SK-N-SH (cell line): ENCODE results near the gene GBX1. TPM values are rescaled to one million over a fixed set of nuclear protein-coding genes. Genes with fewer than 3 reads are reported as not detected.

ENCODE experiments used
- CTCF ChIA-PET: fragments of 300-600, 350-600 bp; formaldehyde crosslinking; extraction: SDS; loops from one replicate; lab custom pipeline; 2021; lab: Yijun Ruan, JAX
- POLR2A ChIA-PET: fragments of 350-600 bp; sonication (Branson Sonifier 250); formaldehyde crosslinking; extraction: SDS; loops from one replicate; lab custom pipeline; 2020; ENCODE audit warnings: antibody characterized with exemption, inconsistent platforms; lab: Yijun Ruan, JAX
- DNase-seq: peaks from one replicate; pipeline ENCODE4 v3.0.0; 2012
- H2AFZ ChIP-seq: fragments of 200-600 bp; sonication (generic); 2 replicates; pipeline ENCODE4 v1.8.1; 2016; ENCODE audit warnings: antibody characterized with exemption, mild to moderate bottlenecking, low read depth
- H3F3A ChIP-seq: fragments of 200-600 bp; sonication (generic); replicated peaks from 2 replicates; pipeline ENCODE3; 2016; ENCODE audit warnings: antibody characterized with exemption, mild to moderate bottlenecking; ENCODE audit not compliant: insufficient read depth
- H3K27ac ChIP-seq, 2 experiments: fragments of 200-500 bp in 1 of 2; fragments of 200-600 bp in 1 of 2; sonication (Bioruptor generic) in 1 of 2; sonication (generic), shearing (Covaris generic) in 1 of 2; 2 replicates each; pipeline versions ENCODE4 v1.5.1 to v1.6.1; 2014 to 2016; ENCODE audit warnings: low read depth in 2 of 2, inconsistent platforms in 1 of 2, low read length in 1 of 2, mild to moderate bottlenecking in 1 of 2, mixed read lengths in 1 of 2
- H3K27me3 ChIP-seq: fragments of 200-600 bp; sonication (generic), shearing (Covaris generic); 2 replicates; pipeline ENCODE4 v1.6.1; 2016; ENCODE audit warnings: mixed run types; ENCODE audit not compliant: insufficient read depth
- H3K36me3 ChIP-seq, 2 experiments: fragments of 200-500 bp in 1 of 2; fragments of 200-600 bp in 1 of 2; sonication (Bioruptor generic) in 1 of 2; sonication (generic) in 1 of 2; replicated peaks in 1 of 2; 2 replicates each; pipeline versions ENCODE3 to v1.5.1; 2014 to 2016; ENCODE audit warnings: low read length in 1 of 2, mild to moderate bottlenecking in 1 of 2; ENCODE audit not compliant: insufficient read depth in 2 of 2, control insufficient read depth in 1 of 2
- H3K4me1 ChIP-seq, 2 experiments: fragments of 200-500 bp in 1 of 2; fragments of 200-600 bp in 1 of 2; sonication (Bioruptor generic) in 1 of 2; sonication (generic), shearing (Covaris generic) in 1 of 2; 2 replicates each; pipeline versions ENCODE4 v1.5.1 to v1.6.1; 2014 to 2016; ENCODE audit warnings: low read depth in 1 of 2, low read length in 1 of 2, mixed run types in 1 of 2; ENCODE audit not compliant: insufficient read depth in 2 of 2, control insufficient read depth in 1 of 2
- H3K4me2 ChIP-seq: fragments of 200-600 bp; sonication (generic), shearing (Covaris generic); 2 replicates; pipeline ENCODE4 v1.6.1; 2017; ENCODE audit warnings: mixed run types
- H3K4me3 ChIP-seq, 2 experiments: fragments of 200-500 bp in 1 of 2; fragments of 200-600 bp in 1 of 2; sonication (Bioruptor generic) in 1 of 2; sonication (generic), shearing (Covaris generic) in 1 of 2; 2 replicates each; pipeline versions ENCODE4 v1.5.1 to v1.8.1; 2014 to 2016; ENCODE audit warnings: low read depth in 2 of 2, inconsistent platforms in 1 of 2, low read length in 1 of 2, mild to moderate bottlenecking in 1 of 2, mixed read lengths in 1 of 2, moderate library complexity in 1 of 2
- H3K79me2 ChIP-seq: fragments of 200-600 bp; sonication (generic); 2 replicates; pipeline ENCODE4 v1.8.1; 2017; ENCODE audit warnings: mild to moderate bottlenecking; ENCODE audit not compliant: insufficient read depth
- H3K9ac ChIP-seq: fragments of 200-600 bp; sonication (generic); 2 replicates; pipeline ENCODE4 v1.6.1; 2017; ENCODE audit warnings: mixed run types
- H3K9me2 ChIP-seq: fragments of 200-600 bp; sonication (generic); 2 replicates; pipeline ENCODE4 v1.6.1; 2017; ENCODE audit warnings: mixed run types
- H3K9me3 ChIP-seq: fragments of 200-600 bp; sonication (generic); 2 replicates; pipeline ENCODE4 v1.6.1; 2017; ENCODE audit warnings: mixed run types, mild to moderate bottlenecking, moderate library complexity
- H4K20me1 ChIP-seq: fragments of 200-600 bp; sonication (generic); 2 replicates; pipeline ENCODE4 v1.6.1; 2017; ENCODE audit warnings: mild to moderate bottlenecking, mixed run types; ENCODE audit not compliant: insufficient read depth
- CHD2 ChIP-seq: fragments of 150-350 bp; IDR thresholded peaks from 2 replicates; pipeline ENCODE4 v1.6.1; 2018; ENCODE audit warnings: low read length; ENCODE audit not compliant: partially characterized antibody
- ELF1 ChIP-seq: IDR thresholded peaks from 2 replicates; pipeline ENCODE4 v1.4.0; 2012
- FOSL2 ChIP-seq: IDR thresholded peaks from 2 replicates; pipeline ENCODE4 v1.4.0; 2012; ENCODE audit warnings: low read depth, mild to moderate bottlenecking, moderate library complexity, borderline replicate concordance
- FOXJ3 ChIP-seq: sonication (generic); formaldehyde crosslinking; IDR thresholded peaks from 2 replicates; pipeline ENCODE4 v1.5.1; 2020; ENCODE audit warnings: mild to moderate bottlenecking, missing genetic modification reagents
- FOXM1 ChIP-seq: IDR thresholded peaks from 2 replicates; pipeline ENCODE4 v1.4.0; 2012; ENCODE audit warnings: low read depth, mild to moderate bottlenecking
- GATA2 ChIP-seq: sonication (generic); formaldehyde crosslinking; IDR thresholded peaks from 2 replicates; pipeline ENCODE4 v1.5.0; 2020; ENCODE audit warnings: mild to moderate bottlenecking, missing genetic modification reagents
- MAX ChIP-seq: IDR thresholded peaks from 2 replicates; pipeline ENCODE4 v1.4.0; 2012; ENCODE audit warnings: low read depth
- MEF2A ChIP-seq: IDR thresholded peaks from 2 replicates; pipeline ENCODE4 v1.4.0; 2012; ENCODE audit warnings: low read depth, borderline replicate concordance
- MXI1 ChIP-seq: IDR thresholded peaks from 2 replicates; pipeline ENCODE4 v1.6.1; 2012; ENCODE audit warnings: mild to moderate bottlenecking, low read depth, low read length, improper control_type of control experiment
- NRF1 ChIP-seq: IDR thresholded peaks from 2 replicates; pipeline ENCODE4 v1.6.1; 2012; ENCODE audit warnings: low read depth, mild to moderate bottlenecking, low read length
- PBX3 ChIP-seq: IDR thresholded peaks from 2 replicates; pipeline ENCODE4; 2012
- RAD21 ChIP-seq: IDR thresholded peaks from 2 replicates; pipeline ENCODE4 v1.6.1; 2012; ENCODE audit warnings: mild to moderate bottlenecking, low read length
- RFX5 ChIP-seq: IDR thresholded peaks from 2 replicates; pipeline ENCODE4 v1.6.1; 2012; ENCODE audit warnings: mild to moderate bottlenecking, improper control_type of control experiment, low read length
- RXRA ChIP-seq: IDR thresholded peaks from 2 replicates; pipeline ENCODE4 v1.4.0; 2012; ENCODE audit warnings: low read depth, mild to moderate bottlenecking, borderline replicate concordance
- SIN3A ChIP-seq: IDR thresholded peaks from 2 replicates; pipeline ENCODE4 v1.6.1; 2012; ENCODE audit warnings: low read depth, mild to moderate bottlenecking, low read length, moderate library complexity, borderline replicate concordance
- TAF1 ChIP-seq: IDR thresholded peaks from 2 replicates; pipeline ENCODE4 v1.6.1; 2012; ENCODE audit warnings: low read depth, mild to moderate bottlenecking, low read length, moderate library complexity, borderline replicate concordance
- TCF12 ChIP-seq: IDR thresholded peaks from 2 replicates; pipeline ENCODE4 v1.4.0; 2012
- WGBS: methylation state at CpG from one replicate; pipeline ENCODE4 v1.1.6; 2017; ENCODE audit warnings: low lambda C conversion rate; 5-methylcytosine and 5-hydroxymethylcytosine counted together
- polyA plus RNA-seq, 3 experiments: library from polyadenylated mRNA; depleted of rRNA; stranded (reverse); fragments of >200 nt; gene quantifications; 2 replicates each; pipeline ENCODE4 v1.2.3, GENCODE V29; 2012
- TF ChIP-seq, protein P1 (sequence below): fragments of 200-600 bp; sonication (generic); IDR thresholded peaks from 2 replicates; pipeline ENCODE4 v1.6.1; 2017; ENCODE audit warnings: antibody characterized with exemption, mild to moderate bottlenecking, moderate library complexity
- TF ChIP-seq, protein P2 (sequence below): fragments of 150-350 bp; IDR thresholded peaks from 2 replicates; pipeline ENCODE4 v1.6.1; 2016; ENCODE audit warnings: mild to moderate bottlenecking, low read depth, low read length
- TF ChIP-seq, protein P3 (sequence below): IDR thresholded peaks from 2 replicates; pipeline ENCODE4 v1.4.0; 2012; ENCODE audit warnings: low read depth, borderline replicate concordance

Gene GBX1
- polyA plus RNA-seq, 1 of the 3 experiments (the other 2 are of a cell fraction): not detected

GRCh38 chr7:151131224-151131591 lies 36.3 kb downstream of the GBX1 start (continued):
- TF ChIP-seq, protein P1, sequence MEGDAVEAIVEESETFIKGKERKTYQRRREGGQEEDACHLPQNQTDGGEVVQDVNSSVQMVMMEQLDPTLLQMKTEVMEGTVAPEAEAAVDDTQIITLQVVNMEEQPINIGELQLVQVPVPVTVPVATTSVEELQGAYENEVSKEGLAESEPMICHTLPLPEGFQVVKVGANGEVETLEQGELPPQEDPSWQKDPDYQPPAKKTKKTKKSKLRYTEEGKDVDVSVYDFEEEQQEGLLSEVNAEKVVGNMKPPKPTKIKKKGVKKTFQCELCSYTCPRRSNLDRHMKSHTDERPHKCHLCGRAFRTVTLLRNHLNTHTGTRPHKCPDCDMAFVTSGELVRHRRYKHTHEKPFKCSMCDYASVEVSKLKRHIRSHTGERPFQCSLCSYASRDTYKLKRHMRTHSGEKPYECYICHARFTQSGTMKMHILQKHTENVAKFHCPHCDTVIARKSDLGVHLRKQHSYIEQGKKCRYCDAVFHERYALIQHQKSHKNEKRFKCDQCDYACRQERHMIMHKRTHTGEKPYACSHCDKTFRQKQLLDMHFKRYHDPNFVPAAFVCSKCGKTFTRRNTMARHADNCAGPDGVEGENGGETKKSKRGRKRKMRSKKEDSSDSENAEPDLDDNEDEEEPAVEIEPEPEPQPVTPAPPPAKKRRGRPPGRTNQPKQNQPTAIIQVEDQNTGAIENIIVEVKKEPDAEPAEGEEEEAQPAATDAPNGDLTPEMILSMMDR: no peak
- TF ChIP-seq ELF1 (no peak), MEF2A (no peak), TAF1 (no peak), RAD21 (no peak), FOXM1 (no peak), CHD2 (no peak)

DNA sequence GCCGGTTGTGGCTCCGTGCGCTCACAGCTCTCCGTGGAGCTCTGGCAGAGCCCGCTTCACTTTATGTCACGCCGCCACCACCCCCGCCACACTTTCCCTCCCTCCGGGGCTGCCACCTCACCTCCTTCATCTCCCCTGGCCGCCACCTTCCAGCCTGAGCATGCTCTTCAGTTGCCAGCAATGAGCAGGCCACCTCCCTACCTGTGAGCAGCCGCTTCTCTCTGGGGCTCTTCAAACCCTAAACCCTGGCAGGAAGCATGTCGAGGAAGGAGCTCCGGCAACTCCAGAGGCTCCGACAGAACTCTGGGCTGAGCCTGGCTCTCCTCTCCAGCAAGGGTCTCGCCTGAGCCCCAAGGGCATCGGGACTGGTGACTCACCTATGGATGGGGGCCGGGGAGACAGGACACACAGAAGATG lies 36.7 kb downstream of the GBX1 start:
- TF ChIP-seq GATA2 (CRISPR knock-in tag): no peak
- peaks cover 5% of the 10 kb centered on the region; the same call in 1 of the 2 replicates for H3K79me2 ChIP-seq
- ChIA-PET POLR2A (interaction anchor here (0.9 kb wide), 1 partner anchor 36 kb away, joined by 3 read pairs; no protein-coding TSS in a partner anchor), CTCF (interaction anchor here (1.0 to 18.0 kb wide), 9 partner anchors 9 to 113 kb away, joined by 3 to 243 read pairs (median 7); partner anchors contain the start of gene GBX1)
- H3K4me3 ChIP-seq: no peak overlapping the region
- peak overlapping the region in 1 of 2 experiments; percentile 13; a peak in 1 of 4 replicates for H3K27ac ChIP-seq
- H3K4me2 ChIP-seq: no peak overlapping the region
- H3K36me3 ChIP-seq: peaks cover 20 to 89% of the 10 kb centered on the region in 2 experiments
- no peaks in the 10 kb centered on the region for H3F3A ChIP-seq
- H3K9ac ChIP-seq: no peak overlapping the region
- H3K27me3 ChIP-seq: no peaks in the 10 kb centered on the region
- 93% methylated on average over 14 of the region's 17 CpGs for WGBS
- peaks cover 9% of the 10 kb centered on the region; the same call in 1 of the 2 replicates for H4K20me1 ChIP-seq
- DNase-seq: no peak
- H3K9me3 ChIP-seq: no peaks in the 10 kb centered on the region
- no peak overlapping the region for H2AFZ ChIP-seq
- H3K4me1 ChIP-seq: peaks cover 0 to 34% of the 10 kb centered on the region in 2 experiments; a peak in 1 of 4 replicates
- H3K9me2 ChIP-seq: no peaks in the 10 kb centered on the region

DNA sequence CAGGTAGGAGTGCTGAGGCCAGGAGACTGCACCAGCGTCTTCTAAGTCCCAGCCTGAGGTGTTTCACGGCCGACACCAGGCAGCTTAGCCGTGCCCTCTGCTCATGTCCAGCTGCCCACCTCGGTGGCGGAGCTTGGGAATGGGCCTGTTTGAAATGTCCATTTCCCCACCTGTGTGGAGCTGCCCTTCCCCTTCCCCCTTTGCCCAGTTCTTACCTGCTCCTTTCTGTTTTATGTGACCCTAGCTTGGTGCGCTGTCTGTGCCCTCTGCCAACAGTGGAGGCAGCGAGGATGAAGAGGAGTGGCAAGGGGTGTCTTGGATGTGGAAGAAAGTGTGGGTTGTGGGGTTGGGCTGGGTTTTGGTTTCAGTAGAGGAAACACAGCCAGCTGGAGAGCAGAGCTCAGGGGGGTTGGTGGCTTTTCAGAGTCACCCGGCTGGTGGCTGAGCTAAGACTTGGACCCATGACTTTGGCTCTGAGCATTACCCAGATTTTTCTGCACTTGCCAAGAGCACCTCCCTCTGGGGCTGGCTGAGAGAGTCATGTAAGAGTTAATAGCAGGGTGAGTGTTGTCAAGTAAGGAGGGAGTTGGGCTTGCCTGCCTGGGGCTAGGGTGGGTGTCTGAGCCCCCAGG lies 37.4 kb downstream of the GBX1 start:
- H2AFZ ChIP-seq: no peak overlapping the region
- POLR2A ChIA-PET: no interaction called here
- H3K9me3 ChIP-seq: no peaks in the 10 kb centered on the region

More for the DNA sequence above, 37.4 kb downstream of the GBX1 start:
- Histone ChIP-seq H4K20me1 (peaks cover 14% of the 10 kb centered on the region; the same call in 1 of the 2 replicates), H3K9me2 (no peaks in the 10 kb centered on the region), H3K36me3 (peaks cover 20 to 88% of the 10 kb centered on the region in 2 experiments), H3F3A (no peaks in the 10 kb centered on the region), H3K27ac (no peak overlapping the region; a peak in 1 of 4 replicates), H3K4me2 (no peak overlapping the region), H3K27me3 (no peaks in the 10 kb centered on the region), H3K9ac (no peak overlapping the region), H3K4me1 (peaks cover 0 to 34% of the 10 kb centered on the region in 2 experiments; a peak in 1 of 4 replicates), H3K79me2 (peaks cover 8% of the 10 kb centered on the region; the same call in 1 of the 2 replicates), H3K4me3 (no peak overlapping the region)
- CTCF ChIA-PET: interaction anchor here (0.9 to 18.0 kb wide), 7 partner anchors 9 to 112 kb away, joined by 3 to 243 read pairs (median 4); partner anchors contain the start of gene GBX1
- WGBS: 100% methylated on average over 9 of the region's 9 CpGs
- DNase-seq: no peak
- TF ChIP-seq NRF1: no peak
- TF ChIP-seq FOSL2: no peak
- no peak for TF ChIP-seq RXRA
- TF ChIP-seq RFX5: no peak
- TF ChIP-seq PBX3: no peak
- no peak for TF ChIP-seq SIN3A
- TF ChIP-seq RAD21: no peak
- TF ChIP-seq FOXM1: no peak
- TF ChIP-seq MXI1: no peak
- no peak for TF ChIP-seq GATA2 (CRISPR knock-in tag)
- TF ChIP-seq, protein P2, sequence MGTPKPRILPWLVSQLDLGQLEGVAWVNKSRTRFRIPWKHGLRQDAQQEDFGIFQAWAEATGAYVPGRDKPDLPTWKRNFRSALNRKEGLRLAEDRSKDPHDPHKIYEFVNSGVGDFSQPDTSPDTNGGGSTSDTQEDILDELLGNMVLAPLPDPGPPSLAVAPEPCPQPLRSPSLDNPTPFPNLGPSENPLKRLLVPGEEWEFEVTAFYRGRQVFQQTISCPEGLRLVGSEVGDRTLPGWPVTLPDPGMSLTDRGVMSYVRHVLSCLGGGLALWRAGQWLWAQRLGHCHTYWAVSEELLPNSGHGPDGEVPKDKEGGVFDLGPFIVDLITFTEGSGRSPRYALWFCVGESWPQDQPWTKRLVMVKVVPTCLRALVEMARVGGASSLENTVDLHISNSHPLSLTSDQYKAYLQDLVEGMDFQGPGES: no peak
- TF ChIP-seq, protein P3, sequence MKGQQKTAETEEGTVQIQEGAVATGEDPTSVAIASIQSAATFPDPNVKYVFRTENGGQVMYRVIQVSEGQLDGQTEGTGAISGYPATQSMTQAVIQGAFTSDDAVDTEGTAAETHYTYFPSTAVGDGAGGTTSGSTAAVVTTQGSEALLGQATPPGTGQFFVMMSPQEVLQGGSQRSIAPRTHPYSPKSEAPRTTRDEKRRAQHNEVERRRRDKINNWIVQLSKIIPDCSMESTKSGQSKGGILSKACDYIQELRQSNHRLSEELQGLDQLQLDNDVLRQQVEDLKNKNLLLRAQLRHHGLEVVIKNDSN: no peak
- TF ChIP-seq TCF12: no peak
- no peak for TF ChIP-seq MAX
- TF ChIP-seq FOXJ3 (CRISPR knock-in tag): no peak
